HG02870 (cell line): ENCODE data around the gene LPP.
"Not testable (repeated sequence)": the region's sequence is repeated elsewhere in the genome, so short reads cannot be mapped to it uniquely, and the experiment has no call there.

Experiments used
- ATAC-seq: cut with Tn5 transposase; IDR thresholded peaks from one replicate; pipeline ENCODE4 v1.9.1; 2021; ENCODE audit warnings: mild to moderate bottlenecking, moderate library complexity; ENCODE audit not compliant: unreplicated experiment

Gene LPP

GRCh38 chr3:188421836-188422540 is 268.0 kb downstream of the LPP start:
- peak; percentile 97 for ATAC-seq

GRCh38 chr3:188427981-188428380 is 274.0 kb downstream of the LPP start:
- not testable (repeated sequence) for ATAC-seq

GRCh38 chr3:188431040-188431439 is 277.1 kb downstream of the LPP start:
- no peak for ATAC-seq

- ATAC-seq = no peak
Measured at GRCh38 chr3:188431553-188431952, 277.6 kb downstream of the LPP start.

- no peak for ATAC-seq
Measured at GRCh38 chr3:188432802-188433520, 279.0 kb downstream of the LPP start.

GRCh38 chr3:188433521-188434150 is 279.7 kb downstream of the LPP start:
- no peak for ATAC-seq

GRCh38 chr3:188434594-188434993 is 280.6 kb downstream of the LPP start:
- ATAC-seq = no peak

- no peak for ATAC-seq
Measured at GRCh38 chr3:188435266-188435665, 281.3 kb downstream of the LPP start.

GRCh38 chr3:188437926-188438325 is 284.0 kb downstream of the LPP start:
- ATAC-seq = no peak

GRCh38 chr3:188439080-188439479 is 285.1 kb downstream of the LPP start:
- ATAC-seq = peak; percentile 84

- no peak for ATAC-seq
Measured at GRCh38 chr3:188440340-188440972, 286.5 kb downstream of the LPP start.

GRCh38 chr3:188442430-188442829 is 288.5 kb downstream of the LPP start:
- no peak for ATAC-seq

GRCh38 chr3:188445175-188445574 is 291.2 kb downstream of the LPP start:
- not testable (repeated sequence) for ATAC-seq

GRCh38 chr3:188446014-188446413 is 292.1 kb downstream of the LPP start:
- ATAC-seq = peak; percentile 70

- peak; percentile 63 for ATAC-seq
Measured at GRCh38 chr3:188446766-188447165, 292.8 kb downstream of the LPP start.

GRCh38 chr3:188448813-188449212 is 294.9 kb downstream of the LPP start:
- no peak for ATAC-seq

- no peak for ATAC-seq
Measured at GRCh38 chr3:188449421-188449820, 295.5 kb downstream of the LPP start.

- ATAC-seq = no peak
Measured at GRCh38 chr3:188452158-188452772, 298.3 kb downstream of the LPP start.

- ATAC-seq = no peak
Measured at GRCh38 chr3:188453431-188454384, 299.8 kb downstream of the LPP start.

GRCh38 chr3:188455748-188456147 is 301.8 kb downstream of the LPP start:
- ATAC-seq = no peak
